ENCODE data around the gene TAMM41.

GRCh38 chr3:11850003-11850402 lies 3.3 kb upstream of the TAMM41 start:
- TF ChIP-seq POLR2A (IDR thresholded peaks at IDR 0.05) (no peak), POLR2AphosphoS5 (IDR thresholded peaks at IDR 0.05) (no peak)
